PFSK-1 (cell line): ENCODE data around the gene PRRC1.

Source experiments
- POLR2AphosphoS5 ChIP-seq: IDR thresholded peaks from 2 replicates; pipeline ENCODE4 v1.6.1; 2012; ENCODE audit warnings: low read depth, mild to moderate bottlenecking, control low read depth, low read length, moderate library complexity
- REST ChIP-seq, 2 experiments: IDR thresholded peaks; 2 replicates each; pipeline versions ENCODE4 v1.6.1 to v1.8.0; 2011 to 2012; ENCODE audit warnings: low read depth in 2 of 2, low read length in 2 of 2, control low read depth in 1 of 2, inconsistent platforms in 1 of 2, mild to moderate bottlenecking in 1 of 2, moderate library complexity in 1 of 2; ENCODE audit not compliant: insufficient read depth in 1 of 2
- TAF1 ChIP-seq: IDR thresholded peaks from 2 replicates; pipeline ENCODE4 v1.6.1; 2012; ENCODE audit warnings: low read length, control low read depth, borderline replicate concordance; ENCODE audit not compliant: insufficient read depth

GRCh38 chr5:127585661-127586060 is 68.2 kb downstream of the PRRC1 start:
- TF ChIP-seq REST (IDR thresholded peaks at IDR 0.05; ENCODE audit: insufficient read depth in 1 of 2, low read depth in 2 of 2, low read length in 2 of 2) (no peak), TAF1 (no peak), POLR2AphosphoS5 (no peak)
